IMR-90 (cell line): ENCODE results near the gene TMC1. TPM values are rescaled to one million over a fixed set of nuclear protein-coding genes. Genes with fewer than 3 reads are reported as not detected.

Experiments used
- ATAC-seq: fragments of 200-7000 bp; cut with Tn5 transposase; 2 replicates; pipeline ENCODE4 v1.9.1; 2020; ENCODE audit warnings: low read depth, mild to moderate bottlenecking, moderate library complexity
- BruUV-seq: library from RNA; stranded (reverse); fragments of 400-500 nt; replicated peaks from 2 replicates; lab custom pipeline; 2021; lab: Mats Ljungman, UMichigan
- CTCF ChIA-PET: fragments of 300-600 bp; formaldehyde crosslinking; extraction: SDS; loops from one replicate; lab custom pipeline; 2021; ENCODE audit warnings: antibody characterized with exemption; lab: Yijun Ruan, JAX
- POLR2A ChIA-PET: fragments of 300-600 bp; sonication (Branson Sonifier 250); formaldehyde crosslinking; loops from one replicate; lab custom pipeline; 2022; ENCODE audit warnings: antibody characterized with exemption; ENCODE audit not compliant: unreplicated experiment; lab: Charles Lee
- DNase-seq: peaks from one replicate; pipeline ENCODE4 v3.0.0; 2013
- H2AFZ ChIP-seq: replicated peaks from 2 replicates; pipeline ENCODE3; 2013; ENCODE audit warnings: low read length, mild to moderate bottlenecking; ENCODE audit not compliant: poor library complexity
- H2AK5ac ChIP-seq: 2 replicates; pipeline ENCODE4 v1.6.1; 2013; ENCODE audit warnings: low read depth, low read length, inconsistent platforms
- H2AK9ac ChIP-seq: replicated peaks from 2 replicates; pipeline ENCODE3; 2013; ENCODE audit warnings: mild to moderate bottlenecking, low read depth, low read length, moderate library complexity; ENCODE audit not compliant: poor library complexity
- H2BK120ac ChIP-seq: 2 replicates; pipeline ENCODE4 v1.6.1; 2013; ENCODE audit warnings: low read depth, low read length, inconsistent platforms
- H2BK15ac ChIP-seq: 3 replicates; pipeline ENCODE4 v1.6.1; 2013; ENCODE audit warnings: low read depth, low read length, inconsistent platforms
- H2BK20ac ChIP-seq: 2 replicates; pipeline ENCODE4 v1.6.1; 2013; ENCODE audit warnings: low read depth, mild to moderate bottlenecking, inconsistent platforms, low read length, moderate library complexity
- H2BK5ac ChIP-seq: 2 replicates; pipeline ENCODE4 v1.6.1; 2013; ENCODE audit warnings: mild to moderate bottlenecking, low read depth, low read length, inconsistent platforms; ENCODE audit not compliant: poor library complexity, severe bottlenecking
- H3K14ac ChIP-seq: replicated peaks from 2 replicates; pipeline ENCODE4 v1.6.1; 2013; ENCODE audit warnings: low read depth, low read length, inconsistent platforms
- H3K18ac ChIP-seq: 2 replicates; pipeline ENCODE4 v1.6.1; 2013; ENCODE audit warnings: low read depth, low read length, control low read depth
- H3K23ac ChIP-seq: 2 replicates; pipeline ENCODE4 v1.6.1; 2013; ENCODE audit warnings: low read depth, low read length, inconsistent platforms
- H3K27ac ChIP-seq: 2 replicates; pipeline ENCODE4 v1.5.1; 2013; ENCODE audit warnings: mild to moderate bottlenecking, control low read depth, low read length; ENCODE audit not compliant: insufficient read depth
- H3K27me3 ChIP-seq: 2 replicates; pipeline ENCODE4 v1.6.1; 2013; ENCODE audit warnings: low read length; ENCODE audit not compliant: control insufficient read depth, insufficient read depth
- H3K36me3 ChIP-seq: 2 replicates; pipeline ENCODE4 v1.6.1; 2013; ENCODE audit warnings: low read length, mixed read lengths; ENCODE audit not compliant: control insufficient read depth, insufficient read depth
- H3K4ac ChIP-seq: 2 replicates; pipeline ENCODE4 v1.6.1; 2013; ENCODE audit warnings: low read depth, low read length, inconsistent platforms
- H3K4me1 ChIP-seq: 2 replicates; pipeline ENCODE4 v1.6.1; 2013; ENCODE audit warnings: low read length, mixed read lengths; ENCODE audit not compliant: control insufficient read depth, insufficient read depth
- H3K4me2 ChIP-seq: 2 replicates; pipeline ENCODE4 v1.6.1; 2013; ENCODE audit warnings: low read depth, mild to moderate bottlenecking, control low read depth, low read length, moderate library complexity
- H3K4me3 ChIP-seq: 2 replicates; pipeline ENCODE4 v1.5.1; 2013; ENCODE audit warnings: low read depth, mild to moderate bottlenecking, control low read depth, low read length, moderate library complexity; ENCODE audit not compliant: insufficient read depth
- H3K56ac ChIP-seq: 2 replicates; pipeline ENCODE4 v1.6.1; 2013; ENCODE audit warnings: low read length, inconsistent platforms; ENCODE audit not compliant: insufficient read depth; ENCODE audit errors: extremely low read depth
- H3K79me1 ChIP-seq, 2 experiments: 2 replicates each; pipeline ENCODE4 v1.6.1; 2013; ENCODE audit warnings: low read length in 2 of 2, inconsistent platforms in 1 of 2, low read depth in 1 of 2
- H3K9ac ChIP-seq: 2 replicates; pipeline ENCODE4 v1.6.1; 2013; ENCODE audit warnings: low read depth, low read length, control low read depth
- H3K9me1 ChIP-seq: 2 replicates; pipeline ENCODE4 v1.6.1; 2013; ENCODE audit warnings: low read length, inconsistent platforms; ENCODE audit not compliant: insufficient read depth
- H3K9me3 ChIP-seq: 2 replicates; pipeline ENCODE4 v1.6.1; 2013; ENCODE audit warnings: low read length; ENCODE audit not compliant: control insufficient read depth, insufficient read depth
- H4K20me1 ChIP-seq: 2 replicates; pipeline ENCODE4 v1.6.1; 2013; ENCODE audit warnings: low read length, inconsistent platforms; ENCODE audit not compliant: insufficient read depth
- H4K5ac ChIP-seq: 2 replicates; pipeline ENCODE4 v1.6.1; 2013; ENCODE audit warnings: mild to moderate bottlenecking, low read depth, low read length, control low read depth
- H4K8ac ChIP-seq, 2 experiments: 2 replicates each; pipeline ENCODE4 v1.6.1; 2013; ENCODE audit warnings: low read depth in 2 of 2, low read length in 2 of 2, control low read depth in 1 of 2, inconsistent platforms in 1 of 2
- H4K91ac ChIP-seq: 2 replicates; pipeline ENCODE4 v1.6.1; 2013; ENCODE audit warnings: low read depth, low read length, inconsistent platforms; ENCODE audit not compliant: insufficient read depth
- BHLHE40 ChIP-seq: fragments of 150-350 bp; IDR thresholded peaks from 2 replicates; pipeline ENCODE4 v1.6.1; 2016; ENCODE audit warnings: mild to moderate bottlenecking, low read depth, low read length
- CEBPB ChIP-seq: IDR thresholded peaks from 2 replicates; pipeline ENCODE4 v1.6.1; 2012; ENCODE audit warnings: low read depth, low read length, improper control_type of control experiment
- CHD1 ChIP-seq: IDR thresholded peaks from 2 replicates; pipeline ENCODE4 v1.6.1; 2012; ENCODE audit warnings: low read depth, low read length, improper control_type of control experiment
- CTCF ChIP-seq: conservative IDR thresholded peaks from 2 replicates; pipeline ENCODE4 v1.5.1; 2012; ENCODE audit warnings: mild to moderate bottlenecking, low read depth, low read length, improper control_type of control experiment
- ELK1 ChIP-seq: fragments of 150-350 bp; IDR thresholded peaks from 2 replicates; pipeline ENCODE4 v1.6.1; 2016; ENCODE audit warnings: low read depth, mild to moderate bottlenecking, low read length, moderate library complexity, borderline replicate concordance
- FOS ChIP-seq: fragments of 150-350 bp; IDR thresholded peaks from 2 replicates; pipeline ENCODE4 v1.6.1; 2016; ENCODE audit warnings: low read depth, low read length
- MAFK ChIP-seq: IDR thresholded peaks from 2 replicates; pipeline ENCODE4 v1.6.1; 2012; ENCODE audit warnings: low read depth, low read length, improper control_type of control experiment
- MAZ ChIP-seq: IDR thresholded peaks from 2 replicates; pipeline ENCODE4 v1.6.1; 2012; ENCODE audit warnings: low read depth, mild to moderate bottlenecking, low read length, improper control_type of control experiment, moderate library complexity, borderline replicate concordance
- MXI1 ChIP-seq: IDR thresholded peaks from 2 replicates; pipeline ENCODE4 v1.6.1; 2012; ENCODE audit warnings: low read depth, mild to moderate bottlenecking, low read length, moderate library complexity, borderline replicate concordance
- NFE2L2 ChIP-seq: fragments of 150-350 bp; IDR thresholded peaks from 2 replicates; pipeline ENCODE4 v1.6.1; 2016; ENCODE audit warnings: low read depth, mild to moderate bottlenecking, low read length
- POLR2A ChIP-seq: IDR thresholded peaks from 2 replicates; pipeline ENCODE4 v1.6.1; 2012; ENCODE audit warnings: mild to moderate bottlenecking, low read depth, low read length
- RAD21 ChIP-seq: IDR thresholded peaks from 2 replicates; pipeline ENCODE4 v1.6.1; 2012; ENCODE audit warnings: low read length, improper control_type of control experiment
- RCOR1 ChIP-seq: IDR thresholded peaks from 2 replicates; pipeline ENCODE4 v1.6.1; 2012; ENCODE audit warnings: mild to moderate bottlenecking, low read length, improper control_type of control experiment; ENCODE audit not compliant: insufficient replicate concordance
- RFX5 ChIP-seq: IDR thresholded peaks from 2 replicates; pipeline ENCODE4 v1.8.0; 2012; ENCODE audit warnings: low read depth, mild to moderate bottlenecking, low read length, moderate library complexity
- SMC3 ChIP-seq: fragments of 150-350 bp; IDR thresholded peaks from 2 replicates; pipeline ENCODE4 v1.6.1; 2016; ENCODE audit warnings: low read depth, mild to moderate bottlenecking, antibody characterized with exemption, low read length, moderate library complexity
- WGBS, 2 experiments: methylation state at CpG; one replicate each; pipeline versions ENCODE4 v1.1.5 to v1.1.7; 2013; ENCODE audit warnings: missing lambda C conversion rate in 2 of 2; ENCODE audit not compliant: insufficient read length in 1 of 2; ENCODE audit errors: extremely low coverage in 2 of 2; 5-methylcytosine and 5-hydroxymethylcytosine counted together
- dilution Hi-C: fragments of 300-500 bp; cut with HindIII; formaldehyde crosslinking; loops from one replicate; pipeline ENCODE4 v1.14.3; 2018; ENCODE audit warnings: low sequenced_read_pairs; ENCODE audit not compliant: unreplicated experiment
- in situ Hi-C: fragments of 300-500 bp; cut with MboI; formaldehyde crosslinking; loops from 3 replicates; pipeline ENCODE4 v1.14.3; 2019; ENCODE audit warnings: low sequenced_read_pairs, inconsistent platforms, mixed read lengths
- intact Hi-C: fragments of 100-400 bp; cut with micrococcal nuclease; formaldehyde crosslinking; loops from 2 replicates; pipeline ENCODE4 v1.10.0; 2022
- polyA plus RNA-seq, 3 experiments: library from polyadenylated mRNA; depleted of rRNA; stranded (reverse); fragments of >200 nt; gene quantifications; 2 replicates each; pipeline ENCODE4 v1.2.3, GENCODE V29; 2012; ENCODE audit warnings: low replicate concordance in 1 of 3
- total RNA-seq: library from RNA; depleted of rRNA; stranded (reverse); fragments of >200 nt; gene quantifications from 2 replicates; pipeline ENCODE4 v1.2.3, GENCODE V29; 2012
- TF ChIP-seq, protein P1 (sequence below): fragments of 150-350 bp; IDR thresholded peaks from 2 replicates; pipeline ENCODE4 v1.6.1; 2017; ENCODE audit warnings: mild to moderate bottlenecking, antibody characterized with exemption, low read length, low read depth

Gene TMC1
- total and polyA plus RNA-seq, 2 of the 4 experiments (the other 2 are of a cell fraction): not detected

GRCh38 chr9:72695365-72695764, 174.0 kb downstream of the TMC1 start:
- H3K56ac ChIP-seq: no peak overlapping the region
- no TSS peak for BruUV-seq
- H3K4me3 ChIP-seq: no peak overlapping the region
- ChIA-PET POLR2A (no interaction called here), CTCF (no interaction called here)
- H2BK5ac ChIP-seq: no peak overlapping the region
- no peaks in the 10 kb centered on the region for H3K9me1 ChIP-seq
- dilution Hi-C loops: no loop called here
- H3K9ac ChIP-seq: no peak overlapping the region
- no peak overlapping the region for H2BK15ac ChIP-seq
- in situ Hi-C loops: no loop called here
- H2AK5ac ChIP-seq: no peak overlapping the region
- H3K27ac ChIP-seq: no peak overlapping the region
- H2BK120ac ChIP-seq: no peak overlapping the region
- no peaks in the 10 kb centered on the region for H3K9me3 ChIP-seq
- TF ChIP-seq MAZ (no peak), CEBPB (no peak), FOS (no peak), CTCF (no peak), RAD21 (no peak), RCOR1 (no peak), ELK1 (no peak), NFE2L2 (no peak), SMC3 (no peak), MXI1 (no peak), RFX5 (no peak), CHD1 (no peak), MAFK (no peak), BHLHE40 (no peak), POLR2A (no peak)
- TF ChIP-seq, protein P1, sequence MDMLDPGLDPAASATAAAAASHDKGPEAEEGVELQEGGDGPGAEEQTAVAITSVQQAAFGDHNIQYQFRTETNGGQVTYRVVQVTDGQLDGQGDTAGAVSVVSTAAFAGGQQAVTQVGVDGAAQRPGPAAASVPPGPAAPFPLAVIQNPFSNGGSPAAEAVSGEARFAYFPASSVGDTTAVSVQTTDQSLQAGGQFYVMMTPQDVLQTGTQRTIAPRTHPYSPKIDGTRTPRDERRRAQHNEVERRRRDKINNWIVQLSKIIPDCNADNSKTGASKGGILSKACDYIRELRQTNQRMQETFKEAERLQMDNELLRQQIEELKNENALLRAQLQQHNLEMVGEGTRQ: no peak
- H2AFZ ChIP-seq: no peak overlapping the region
- no peak overlapping the region for H4K8ac ChIP-seq
- no peak overlapping the region for H3K4ac ChIP-seq
- H3K14ac ChIP-seq: no peak overlapping the region
- no CpG with 5 or more reads among the region's 3 CpGs for WGBS, 2 experiments
- H2AK9ac ChIP-seq: no peak overlapping the region
- H3K4me1 ChIP-seq: no peaks in the 10 kb centered on the region
- H3K18ac ChIP-seq: no peak overlapping the region
- H4K5ac ChIP-seq: no peak overlapping the region
- H4K91ac ChIP-seq: no peak overlapping the region
- intact Hi-C loops: no loop called here
- no peaks in the 10 kb centered on the region for H3K36me3 ChIP-seq
- H3K27me3 ChIP-seq: no peaks in the 10 kb centered on the region
- H3K4me2 ChIP-seq: no peak overlapping the region
- H4K20me1 ChIP-seq: no peaks in the 10 kb centered on the region
- no peak overlapping the region for H3K23ac ChIP-seq
- H2BK20ac ChIP-seq: no peak overlapping the region
- no peak for ATAC-seq
- DNase-seq: no peak
- H3K79me1 ChIP-seq: no peaks in the 10 kb centered on the region
